Jurkat, Clone E6-1 (cell line): ENCODE results near the gene NOTCH1.
"Not testable (repeated sequence)": the region's sequence is repeated elsewhere in the genome, so short reads cannot be mapped to it uniquely, and the experiment has no call there.

Experiments used
- DNase-seq: peaks from one replicate; pipeline ENCODE4 v3.0.0-alpha.2; 2011; ENCODE audit warnings: low read depth, low spot score
- H3K4me3 ChIP-seq: 2 replicates; pipeline ENCODE4 v1.5.1; 2011; ENCODE audit warnings: mild to moderate bottlenecking, low read length, control low read depth, moderate library complexity

NOTCH1 gene

GRCh38 chr9:136581614-136582447, 36.0 kb upstream of the NOTCH1 start:
- no peak for DNase-seq
- H3K4me3 ChIP-seq, result no peak overlapping the region

GRCh38 chr9:136579650-136580219, 33.9 kb upstream of the NOTCH1 start:
- not testable (repeated sequence) for DNase-seq, H3K4me3 ChIP-seq

- no peak overlapping the region for H3K4me3 ChIP-seq
- DNase-seq, result peak; percentile 42
Observed at GRCh38 chr9:136578915-136579649, 33.2 kb upstream of the NOTCH1 start.

- DNase-seq, result no peak
- no peak overlapping the region for H3K4me3 ChIP-seq
Observed at GRCh38 chr9:136578626-136578914, 32.7 kb upstream of the NOTCH1 start.

DNA sequence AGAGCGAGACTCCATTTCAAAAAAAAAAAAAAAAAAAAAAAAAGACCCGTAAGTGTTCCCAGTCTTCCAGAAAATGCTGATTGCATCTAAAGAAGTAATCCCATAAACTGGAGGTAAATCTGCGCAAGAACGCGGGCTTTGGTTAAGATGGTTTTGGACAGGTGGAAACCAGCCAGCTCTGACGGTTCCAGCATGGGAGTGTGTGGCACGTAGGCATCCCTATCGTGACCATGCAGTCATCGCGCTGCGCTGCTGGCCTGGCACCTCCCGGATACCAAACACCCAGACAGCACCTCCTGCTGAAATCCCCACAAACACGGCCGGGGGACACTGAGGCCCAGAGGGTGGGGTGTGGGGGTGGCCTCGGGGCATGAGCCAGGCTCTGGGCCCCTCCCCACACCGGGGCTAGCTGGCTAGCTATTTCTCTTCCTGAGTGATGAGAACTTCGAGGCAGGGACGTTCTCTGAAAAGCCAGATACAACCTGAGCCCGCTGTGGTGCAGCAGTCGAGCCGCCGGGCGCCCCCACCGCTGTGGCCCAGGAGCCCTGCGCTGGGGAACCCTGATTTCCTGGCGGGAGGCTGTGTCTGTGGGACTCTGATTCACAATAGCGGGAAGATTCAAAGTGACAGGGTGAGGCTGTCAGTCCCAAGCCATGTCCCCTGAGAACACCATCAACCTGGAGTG, 32.2 kb upstream of the NOTCH1 start:
- no peak overlapping the region for H3K4me3 ChIP-seq
- no peak for DNase-seq

DNA sequence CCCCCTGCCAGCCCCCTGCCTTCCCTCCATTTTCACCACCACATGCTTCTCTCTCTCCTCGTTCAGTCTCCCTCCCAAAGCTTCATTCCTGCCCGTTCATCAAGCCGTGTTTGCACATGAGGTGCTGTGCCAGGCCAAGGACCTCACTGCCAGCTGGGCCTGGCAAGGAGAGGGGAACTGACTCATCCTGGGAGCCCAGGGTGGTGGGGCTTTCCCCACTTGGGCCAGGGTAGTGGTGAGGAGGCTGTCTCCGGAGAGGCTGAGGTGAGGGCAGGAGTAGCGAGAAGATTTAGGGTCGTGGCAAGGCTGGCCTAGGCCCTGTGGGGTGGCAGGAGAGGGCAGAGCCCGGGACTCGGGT, 30.4 kb upstream of the NOTCH1 start:
- no peak for DNase-seq
- H3K4me3 ChIP-seq, result no peak overlapping the region

DNA sequence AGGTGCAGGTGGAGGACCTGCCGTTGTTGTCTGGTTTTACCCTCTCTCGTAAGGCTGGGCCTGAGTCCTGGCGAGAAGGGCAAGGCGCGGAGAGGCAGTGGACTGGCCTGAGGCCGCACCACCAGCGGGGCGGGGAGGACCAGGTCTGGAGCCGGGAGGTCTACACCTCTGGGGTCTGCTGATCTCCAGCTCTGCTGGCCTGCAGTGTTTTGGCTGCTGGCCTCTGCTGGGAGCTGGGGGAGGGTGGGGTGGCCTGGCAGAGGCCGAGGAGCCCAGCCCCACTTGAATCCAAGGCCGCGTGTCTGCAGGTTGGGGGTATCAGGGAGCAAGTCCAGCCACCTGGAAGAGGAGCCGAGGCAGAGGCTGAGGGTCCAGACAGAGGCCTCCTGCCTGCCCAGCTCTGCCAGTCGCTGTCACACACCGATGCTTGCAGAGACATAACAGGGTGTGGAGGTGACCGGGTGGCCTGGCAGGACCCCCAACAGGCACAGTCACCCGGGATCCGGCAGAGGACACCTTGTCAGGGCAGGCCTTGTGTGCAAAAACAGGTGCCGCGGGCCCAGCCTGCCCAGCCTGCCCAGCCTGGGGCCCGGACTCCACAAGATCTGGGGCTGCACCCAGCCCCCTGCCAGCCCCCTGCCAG, 29.9 kb upstream of the NOTCH1 start:
- DNase-seq, result no peak
- H3K4me3 ChIP-seq, result no peak overlapping the region

- H3K4me3 ChIP-seq, DNase-seq: not testable (repeated sequence)
Observed at GRCh38 chr9:136574606-136575005, 28.8 kb upstream of the NOTCH1 start.

GRCh38 chr9:136572828-136573625, 27.2 kb upstream of the NOTCH1 start:
- H3K4me3 ChIP-seq, result no peak overlapping the region
- no peak for DNase-seq

GRCh38 chr9:136572003-136572827, 26.4 kb upstream of the NOTCH1 start:
- no peak overlapping the region for H3K4me3 ChIP-seq
- no peak for DNase-seq

GRCh38 chr9:136571531-136571930, 25.7 kb upstream of the NOTCH1 start:
- no peak overlapping the region for H3K4me3 ChIP-seq
- no peak for DNase-seq

GRCh38 chr9:136570916-136571315, 25.1 kb upstream of the NOTCH1 start:
- DNase-seq, result no peak
- no peak overlapping the region for H3K4me3 ChIP-seq

GRCh38 chr9:136570191-136570845, 24.5 kb upstream of the NOTCH1 start:
- DNase-seq, result no peak
- H3K4me3 ChIP-seq, result no peak overlapping the region

DNA sequence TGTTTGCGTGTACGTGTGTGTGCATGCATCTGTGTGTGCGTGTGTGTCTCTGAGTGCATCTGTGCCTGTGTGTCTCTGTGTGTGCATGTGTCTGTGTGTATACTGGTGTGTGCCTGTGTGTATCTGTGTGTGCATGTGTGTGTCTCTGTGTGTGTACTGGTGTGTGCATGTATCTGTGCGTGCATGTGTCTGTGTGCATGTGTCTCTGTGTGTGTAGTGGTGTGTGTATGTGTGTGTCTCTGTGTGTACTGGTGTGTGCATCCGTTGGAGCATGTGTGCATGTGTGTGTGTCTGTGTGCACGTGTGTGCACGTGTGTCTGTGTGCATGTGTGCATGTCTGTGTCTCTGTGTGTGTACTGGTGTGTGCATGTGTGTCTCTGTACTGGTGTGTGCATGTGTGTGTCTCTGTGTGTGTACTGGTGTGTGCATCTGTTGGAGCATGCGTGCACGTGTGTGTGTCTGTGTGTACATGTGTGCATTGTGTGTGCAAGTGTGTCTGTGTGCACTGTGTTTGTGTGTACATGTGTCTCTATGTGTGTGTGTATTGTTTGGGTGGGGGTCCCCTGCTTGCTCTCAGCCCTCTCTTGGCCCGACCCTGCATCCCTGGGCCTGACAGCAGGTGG, 23.8 kb upstream of the NOTCH1 start:
- H3K4me3 ChIP-seq, result no peak overlapping the region
- no peak for DNase-seq

GRCh38 chr9:136568288-136569081, 22.6 kb upstream of the NOTCH1 start:
- no peak for DNase-seq
- H3K4me3 ChIP-seq, result no peak overlapping the region

DNA sequence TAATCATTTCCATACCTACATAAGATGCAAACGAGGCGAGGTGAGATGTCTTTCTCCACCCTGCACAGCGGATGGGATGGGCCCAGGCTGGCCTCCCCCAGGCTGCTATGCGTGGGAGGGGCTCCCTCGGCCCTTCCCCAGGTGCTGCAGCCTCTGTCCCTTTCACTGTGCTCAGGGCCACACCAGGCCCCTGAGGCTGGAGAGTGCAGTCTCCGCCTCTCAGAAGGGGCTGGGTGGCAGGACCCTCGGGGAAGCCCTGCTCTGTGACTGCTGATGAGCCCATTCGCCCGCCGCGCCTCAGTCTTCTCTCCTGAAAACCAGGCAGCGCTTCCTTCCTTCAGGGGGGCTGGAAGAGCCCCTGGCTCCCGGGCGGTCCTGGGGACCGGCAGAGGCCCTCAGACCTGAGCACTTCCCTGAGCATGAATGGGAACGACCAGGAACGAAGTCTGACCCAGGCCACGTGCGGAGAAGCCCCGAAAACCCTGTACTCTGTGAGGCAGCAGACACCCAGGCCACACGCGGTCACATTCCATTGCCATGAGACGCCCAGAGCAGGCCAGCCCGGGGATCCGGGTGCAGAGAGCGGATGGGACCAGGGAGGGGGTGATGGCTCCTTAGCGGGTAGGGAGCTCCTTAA, 21.9 kb upstream of the NOTCH1 start:
- DNase-seq, result no peak
- H3K4me3 ChIP-seq, result no peak overlapping the region
